DMS 273 treated with DMSO at 0.1 percent for 48 hours (cell line): ENCODE results near the gene KNCN.

Experiments
- DNase-seq: peaks from one replicate; lab custom pipeline; 2025; lab: John Stamatoyannopoulos, UW

Gene KNCN

GRCh38 chr1:46568461-46568891 is 17.0 kb upstream of the KNCN start:
- no peak for DNase-seq

DNA sequence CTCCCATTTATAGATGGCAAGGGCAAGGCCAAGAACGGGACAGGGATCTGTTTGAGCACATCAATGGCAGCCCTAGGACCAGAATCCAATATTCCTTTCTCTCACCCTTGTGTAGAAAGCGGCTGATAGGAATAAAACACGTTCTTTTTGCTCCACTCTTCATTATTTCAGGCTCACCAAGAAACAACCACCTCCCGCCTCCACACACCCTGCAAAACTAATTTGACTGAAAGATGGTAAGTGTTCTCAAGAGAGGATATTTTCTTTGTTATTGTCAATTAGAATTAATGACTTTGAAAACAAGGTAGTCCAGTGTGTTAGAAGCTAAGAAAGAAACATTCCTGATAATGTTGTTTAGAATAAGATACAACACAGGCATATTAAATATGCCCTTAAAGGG is 11.9 kb upstream of the KNCN start:
- DNase-seq: no peak

- no peak for DNase-seq
These were observed 11.1 kb upstream of the KNCN start for GRCh38 chr1:46562498-46562897.

DNA sequence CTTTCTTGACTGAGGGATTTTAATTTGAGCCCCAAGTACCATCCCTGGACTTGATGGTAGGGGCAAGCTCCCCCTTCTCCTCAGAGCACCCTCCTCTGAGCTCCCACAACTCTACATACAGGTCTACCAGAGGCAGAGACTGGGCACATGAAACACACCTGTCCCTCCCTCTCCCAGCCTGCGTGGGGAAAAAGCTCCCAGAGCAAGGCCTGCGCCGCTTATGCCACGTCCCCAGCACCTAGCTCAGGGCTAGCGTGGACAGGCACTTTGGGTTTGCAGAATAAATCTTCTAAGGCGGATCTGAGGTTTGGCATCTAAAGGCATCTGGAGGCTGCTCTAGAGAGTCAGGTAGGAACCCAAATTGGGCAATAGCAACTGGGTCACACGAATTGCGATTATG is 7.5 kb upstream of the KNCN start:
- DNase-seq: no peak

DNA sequence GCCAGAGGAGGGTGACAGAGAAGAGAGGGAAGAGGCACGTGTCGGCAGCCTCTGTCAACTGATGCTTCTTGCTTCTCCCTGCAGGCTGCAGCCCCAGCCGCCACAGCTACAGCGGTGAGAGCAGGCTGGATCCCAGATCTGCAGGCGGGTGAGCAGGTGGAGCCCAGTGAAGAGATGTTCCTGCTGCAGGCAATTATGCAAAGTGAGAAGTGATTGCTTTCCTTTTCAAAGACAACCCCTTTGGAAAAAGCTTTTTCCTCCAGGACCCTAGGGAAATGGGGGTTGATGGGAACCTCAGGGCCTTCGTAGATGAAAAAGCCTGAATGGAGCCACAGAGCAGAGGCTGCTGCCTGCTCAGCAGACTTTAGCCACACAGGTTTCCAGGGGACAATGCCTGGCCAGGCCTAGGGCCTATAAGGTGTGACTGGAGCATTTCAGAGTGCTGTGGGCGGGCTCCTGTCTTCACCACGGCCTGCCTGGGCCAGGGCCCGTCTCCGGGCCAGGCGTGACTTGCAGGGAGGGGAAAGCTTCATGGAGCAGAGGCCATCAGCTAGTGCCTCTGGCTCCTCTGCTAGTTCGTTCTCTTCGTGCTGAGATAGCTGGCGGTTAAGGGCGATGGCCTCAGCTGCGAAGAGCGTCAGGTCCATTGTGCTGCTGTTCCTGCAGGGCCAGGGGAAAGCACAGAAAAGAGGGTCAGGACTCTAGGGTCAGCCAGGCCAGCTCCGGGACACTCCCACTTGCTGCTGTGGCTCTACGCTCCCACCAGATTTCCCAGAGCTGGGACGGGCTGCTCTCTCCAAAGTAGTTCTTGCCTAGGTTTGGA is 6.9 kb upstream of the KNCN start:
- DNase-seq: no peak

DNA sequence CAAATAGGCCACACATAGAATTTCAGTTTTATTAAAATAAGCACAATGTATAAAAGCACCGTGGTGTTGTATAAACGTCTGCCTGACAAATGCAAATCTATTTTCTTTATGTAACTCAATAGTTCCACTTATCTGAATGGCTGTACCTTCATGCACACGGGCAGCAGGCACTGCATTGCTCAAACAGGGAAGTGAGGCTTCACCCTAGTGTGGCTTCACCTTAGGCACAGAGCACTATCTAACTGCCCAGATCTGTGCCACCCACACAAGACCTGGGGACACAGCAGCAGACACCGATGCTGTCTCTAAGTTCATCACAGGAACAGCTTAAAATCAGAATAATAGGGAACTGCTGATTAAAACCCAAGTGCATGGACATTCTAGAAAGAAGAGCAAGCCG is 6.0 kb upstream of the KNCN start:
- DNase-seq: no peak

- no peak for DNase-seq
These were observed 5.4 kb upstream of the KNCN start for GRCh38 chr1:46556822-46557221.

DNA sequence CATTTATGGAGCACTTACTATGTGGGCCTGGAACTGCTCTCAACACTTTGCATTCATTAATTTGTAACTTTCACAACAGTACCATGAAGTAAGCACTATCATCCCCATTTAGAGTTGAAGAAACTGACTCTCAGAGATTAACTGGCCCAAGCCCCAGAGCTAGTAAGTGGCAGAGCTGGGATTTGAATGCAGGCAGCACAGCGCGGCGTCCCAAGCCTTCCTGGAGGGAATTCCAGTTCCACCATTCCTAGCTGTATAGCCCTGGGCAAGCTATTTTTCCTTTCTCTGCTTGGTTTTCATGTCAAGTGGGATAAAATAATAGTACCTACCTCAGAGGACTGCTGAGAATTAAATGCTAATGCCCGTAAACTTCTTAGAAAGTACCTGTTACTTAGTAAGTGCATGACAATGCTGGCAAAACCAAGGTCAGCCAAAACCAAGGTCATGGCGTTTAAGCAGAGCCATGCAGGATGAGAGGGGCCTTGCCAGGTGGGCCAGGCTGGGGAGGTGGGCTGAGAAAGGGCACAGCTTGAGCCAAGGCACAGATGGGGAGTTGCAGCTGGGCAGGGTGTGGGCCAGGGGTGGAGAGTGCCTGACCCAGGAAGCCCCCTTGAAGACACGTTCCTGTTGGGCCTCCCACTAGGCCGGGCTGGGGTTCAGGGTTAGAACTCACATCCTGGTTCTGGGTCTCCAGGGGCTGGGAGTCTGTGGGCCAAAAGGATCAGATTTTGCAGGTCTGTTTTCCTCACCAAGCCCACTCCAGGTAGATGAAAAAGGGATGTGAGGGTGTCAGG is 4.6 kb upstream of the KNCN start:
- no peak for DNase-seq

- no peak for DNase-seq
These were observed 3.3 kb upstream of the KNCN start for GRCh38 chr1:46554597-46555381.

DNA sequence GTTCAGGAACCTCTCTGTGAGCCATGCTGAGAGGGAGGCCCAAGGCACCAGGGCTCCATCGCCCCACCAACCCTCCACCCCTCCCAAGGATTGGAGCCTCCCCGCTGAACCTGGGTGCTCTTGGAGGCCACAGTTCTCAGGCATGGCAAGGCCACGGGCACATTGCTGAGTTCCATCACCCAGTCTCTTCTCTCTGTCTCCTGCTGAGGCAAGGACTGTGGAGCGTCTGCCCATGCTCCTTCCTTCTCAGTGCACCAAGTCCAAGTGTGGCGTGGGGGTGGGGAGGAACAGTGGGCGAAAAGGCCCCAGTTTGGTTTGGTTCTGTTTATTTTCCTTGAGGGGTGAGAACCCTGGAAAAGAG is 2.8 kb upstream of the KNCN start:
- DNase-seq: no peak

DNA sequence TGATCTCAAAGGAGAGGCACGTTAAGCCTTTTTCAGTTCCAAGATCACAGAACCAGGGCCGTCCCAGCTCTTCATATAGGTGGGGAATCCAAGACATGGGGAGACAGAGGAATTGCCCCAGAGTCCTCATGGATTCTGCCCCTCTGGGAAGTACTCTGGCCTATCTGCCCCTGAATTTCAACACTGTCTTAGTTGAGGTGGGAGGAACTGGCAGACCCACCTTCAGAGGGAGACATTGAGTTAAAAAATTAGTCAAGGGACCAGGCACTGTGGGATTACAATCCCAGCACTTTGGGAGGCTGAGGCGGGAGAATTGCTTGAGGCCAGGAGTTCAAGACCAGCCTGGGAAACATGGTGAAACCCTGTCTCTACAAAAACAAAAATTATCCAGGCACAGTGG is 2.1 kb upstream of the KNCN start:
- DNase-seq: no peak

- no peak for DNase-seq
These were observed 1.1 kb upstream of the KNCN start for GRCh38 chr1:46552357-46553237.

GRCh38 chr1:46550751-46551231 is 656 bp downstream of the KNCN start:
- DNase-seq: no peak

DNA sequence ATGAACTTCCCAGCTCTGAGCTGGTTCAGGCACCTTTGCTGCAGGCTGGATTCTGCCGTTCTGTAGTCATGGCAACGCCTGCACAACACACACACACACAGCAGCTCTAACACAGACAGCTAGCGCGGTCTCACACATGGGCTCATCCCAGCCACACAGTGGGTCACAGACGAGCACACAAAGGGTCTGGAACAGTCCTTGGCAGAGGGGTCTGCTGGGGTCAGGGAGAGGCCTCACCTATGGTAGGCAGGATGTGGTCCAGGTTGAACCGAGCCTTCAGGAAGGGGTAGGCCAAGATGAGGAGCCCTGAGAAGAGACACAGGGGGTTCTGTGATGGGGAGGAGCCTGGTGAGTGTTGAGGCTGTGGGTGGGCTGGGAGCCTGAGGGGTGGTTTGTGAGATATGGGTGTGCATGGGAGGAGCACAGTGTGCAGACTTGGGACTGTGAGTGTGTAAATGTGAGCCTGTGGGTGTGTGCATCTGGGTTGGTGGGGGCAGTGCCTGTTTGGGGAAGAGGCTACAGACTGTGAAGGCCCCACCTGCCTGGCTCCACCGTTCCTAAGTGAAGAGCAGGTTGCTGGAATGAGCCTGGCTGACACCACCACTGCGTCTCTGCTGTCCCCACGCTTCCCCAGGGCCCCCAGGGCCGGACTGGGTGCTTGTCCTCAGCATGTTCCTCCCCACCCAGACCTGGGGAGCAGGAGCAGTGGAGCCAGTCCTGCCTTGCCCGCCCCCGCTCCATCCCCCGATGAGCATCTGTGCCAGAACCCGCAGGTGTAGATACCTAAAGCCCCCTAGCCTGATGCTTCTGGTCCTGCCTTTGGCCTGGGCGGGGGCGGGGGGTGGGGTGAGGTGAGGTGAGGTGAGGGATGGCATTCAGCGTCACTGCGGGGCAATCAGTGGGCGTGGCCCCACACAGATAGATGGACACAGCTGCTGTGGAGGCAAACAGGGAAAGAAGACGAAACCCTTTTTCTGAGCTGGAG is 1.5 kb downstream of the KNCN start:
- no peak for DNase-seq

- no peak for DNase-seq
These were observed 3.7 kb downstream of the KNCN start for GRCh38 chr1:46547481-46548383.

GRCh38 chr1:46546210-46546609 is 5.2 kb downstream of the KNCN start:
- DNase-seq: no peak

GRCh38 chr1:46545784-46546183 is 5.7 kb downstream of the KNCN start:
- DNase-seq: no peak

DNA sequence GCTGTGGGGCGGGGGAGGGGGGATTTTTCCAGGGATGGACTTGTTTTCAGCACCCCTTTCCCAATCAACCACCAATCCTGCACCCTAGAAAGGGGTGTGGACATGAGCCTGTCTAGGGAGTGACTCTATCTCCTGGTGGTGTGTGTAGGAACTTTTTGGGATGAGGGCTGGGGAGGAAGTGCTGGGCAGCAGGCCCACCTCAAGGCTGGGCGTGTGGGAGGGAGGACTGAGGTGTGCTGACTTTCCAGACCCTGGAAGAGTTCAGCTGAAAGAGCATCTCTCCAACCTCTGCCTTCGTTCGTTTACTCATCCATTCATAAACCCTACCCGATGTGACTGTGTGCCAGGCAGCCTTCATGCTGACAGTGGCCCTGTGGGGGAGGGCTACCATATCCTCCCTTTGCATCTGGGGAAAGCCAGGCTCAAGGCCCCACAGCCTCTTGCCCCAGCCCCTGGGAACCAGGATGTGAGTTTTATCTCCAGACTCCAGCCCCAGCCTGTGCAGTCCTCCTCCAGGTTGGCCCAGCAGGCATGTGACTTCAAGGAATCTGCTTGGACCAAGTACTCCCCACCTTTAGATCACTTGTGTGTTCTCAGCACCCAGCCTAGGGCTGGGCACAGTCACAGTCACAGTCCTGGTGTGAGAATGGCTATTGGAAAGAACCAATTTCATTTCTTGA is 6.7 kb downstream of the KNCN start:
- no peak for DNase-seq
